Body of pancreas (tissue), 4 donors: ENCODE results near the gene ID4. TPM values are rescaled to one million over a fixed set of nuclear protein-coding genes. Genes with fewer than 3 reads are reported as not detected.

Experiments used
- ATAC-seq: fragments of 150-250 bp; one replicate; pipeline ENCODE4 v1.9.1; 2016
- DNase-seq, 4 donors: peaks; one replicate each; pipeline ENCODE4 v3.0.0-alpha.2; 2019
- H3K27ac ChIP-seq, 4 donors: fragments of 200-600 bp; sonication (generic); 1 replicate in 3 of 4; 2 replicates in 1 of 4; pipeline versions ENCODE4 v1.5.1 to v1.6.1; 2016 to 2019; ENCODE audit warnings: mild to moderate bottlenecking in 1 of 4, mixed read lengths in 1 of 4, moderate library complexity in 1 of 4
- H3K27me3 ChIP-seq, 2 donors: fragments of 200-600 bp; sonication (generic); one replicate each; pipeline ENCODE4 v1.6.0; 2016; ENCODE audit warnings: mild to moderate bottlenecking in 1 of 2
- H3K36me3 ChIP-seq, 2 donors: fragments of 200-600 bp; sonication (generic); replicated peaks in 1 of 2; 2 replicates each; pipeline ENCODE4 v1.5.1; 2016; ENCODE audit warnings: low read depth in 2 of 2; ENCODE audit not compliant: insufficient read depth in 1 of 2
- H3K4me1 ChIP-seq: fragments of 200-600 bp; sonication (generic); one replicate; pipeline ENCODE4 v1.6.0; 2016
- H3K4me3 ChIP-seq, 2 donors: fragments of 200-600 bp; sonication (generic); 1 replicate in 1 of 2; 2 replicates in 1 of 2; pipeline ENCODE4 v1.5.1; 2016 to 2019
- H3K9me3 ChIP-seq, 3 donors: fragments of 200-600 bp; sonication (generic); 1 replicate in 2 of 3; 2 replicates in 1 of 3; pipeline ENCODE4 v1.5.1; 2016
- POLR2A ChIP-seq, 3 donors: fragments of 450-650 bp; IDR thresholded peaks; one replicate each; pipeline ENCODE4 v1.6.1; 2016; ENCODE audit warnings: antibody characterized with exemption in 3 of 3, mild to moderate bottlenecking in 2 of 3
- WGBS, 2 donors: methylation state at CpG; one replicate each; pipeline ENCODE4 v1.1.5; 2017; 5-methylcytosine and 5-hydroxymethylcytosine counted together
- intact Hi-C: fragments of 100-400 bp; cut with DNase I; formaldehyde crosslinking; loops from one replicate; pipeline ENCODE4 v1.15.1; 2023
- total RNA-seq, 2 donors: library from RNA; depleted of rRNA; stranded (reverse); fragments of >200 nt; gene quantifications; one replicate each; pipeline ENCODE4 v1.1.0, GENCODE V29; 2016
- TF ChIP-seq, protein P1 (sequence below), 7 experiments: fragments of 450-650 bp in 4 of 7; fragments of 200-600 bp in 3 of 7; sonication (generic) in 3 of 7; IDR thresholded peaks; one replicate each; pipeline ENCODE4 v1.5.1; 2016 to 2019; ENCODE audit warnings: antibody characterized with exemption in 7 of 7

Gene ID4
- total RNA-seq, 2 donors from 2014 or later, result 53.7 to 72.5 TPM

DNA sequence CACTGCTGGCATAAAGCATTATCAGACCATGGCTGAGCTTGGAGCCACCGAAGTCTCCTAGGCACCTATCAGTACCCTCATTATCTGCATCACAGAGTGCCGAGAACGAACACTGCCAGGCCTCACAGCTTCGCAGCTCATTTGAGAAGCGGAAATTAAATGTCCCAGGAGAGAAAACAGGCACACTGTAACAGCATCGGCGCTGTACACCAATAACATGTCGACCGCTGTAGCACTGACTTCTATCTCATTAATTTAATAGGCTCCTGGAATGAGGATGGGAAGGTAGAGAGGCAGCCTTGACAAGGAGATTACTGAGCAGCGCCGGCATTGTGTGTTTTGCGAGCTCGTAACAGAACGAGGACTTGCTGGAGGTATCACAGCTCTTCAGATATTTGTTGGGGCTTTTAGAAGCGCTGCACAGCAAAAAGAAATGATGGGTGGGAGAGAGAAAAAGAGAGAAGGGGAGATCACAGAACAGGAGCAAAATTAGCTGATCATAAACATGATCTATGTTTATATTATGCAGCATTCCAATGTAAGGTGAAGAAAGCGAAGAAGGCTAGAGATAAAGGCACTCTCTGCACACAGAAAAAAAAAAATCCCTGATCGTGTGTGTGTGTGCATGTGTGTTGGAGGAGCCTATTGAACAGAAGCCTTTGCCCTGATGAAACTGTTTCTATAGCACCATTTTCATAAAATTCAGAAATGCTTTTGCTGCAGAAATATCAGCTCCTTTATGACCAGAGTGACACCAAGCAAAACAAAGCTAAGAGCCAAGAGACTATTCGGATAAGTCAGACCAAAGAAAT is 29.2 kb downstream of the ID4 start:
- Histone ChIP-seq H3K9me3 (no peaks in the 10 kb centered on the region), H3K27ac (no peak overlapping the region), H3K27me3 (no peaks in the 10 kb centered on the region), H3K36me3 (no peaks in the 10 kb centered on the region), H3K4me1 (peaks cover 30% of the 10 kb centered on the region), H3K4me3 (no peak overlapping the region)
- intact Hi-C loops, result no loop called here
- ATAC-seq (no peak), DNase-seq (no peak)
- TF ChIP-seq POLR2A (IDR thresholded peaks at IDR 0.05), result no peak
- TF ChIP-seq, protein P1, sequence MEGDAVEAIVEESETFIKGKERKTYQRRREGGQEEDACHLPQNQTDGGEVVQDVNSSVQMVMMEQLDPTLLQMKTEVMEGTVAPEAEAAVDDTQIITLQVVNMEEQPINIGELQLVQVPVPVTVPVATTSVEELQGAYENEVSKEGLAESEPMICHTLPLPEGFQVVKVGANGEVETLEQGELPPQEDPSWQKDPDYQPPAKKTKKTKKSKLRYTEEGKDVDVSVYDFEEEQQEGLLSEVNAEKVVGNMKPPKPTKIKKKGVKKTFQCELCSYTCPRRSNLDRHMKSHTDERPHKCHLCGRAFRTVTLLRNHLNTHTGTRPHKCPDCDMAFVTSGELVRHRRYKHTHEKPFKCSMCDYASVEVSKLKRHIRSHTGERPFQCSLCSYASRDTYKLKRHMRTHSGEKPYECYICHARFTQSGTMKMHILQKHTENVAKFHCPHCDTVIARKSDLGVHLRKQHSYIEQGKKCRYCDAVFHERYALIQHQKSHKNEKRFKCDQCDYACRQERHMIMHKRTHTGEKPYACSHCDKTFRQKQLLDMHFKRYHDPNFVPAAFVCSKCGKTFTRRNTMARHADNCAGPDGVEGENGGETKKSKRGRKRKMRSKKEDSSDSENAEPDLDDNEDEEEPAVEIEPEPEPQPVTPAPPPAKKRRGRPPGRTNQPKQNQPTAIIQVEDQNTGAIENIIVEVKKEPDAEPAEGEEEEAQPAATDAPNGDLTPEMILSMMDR (IDR thresholded peaks at IDR 0.05), result no peak
- WGBS, 2 donors, result 81 to 83% methylated on average over 18 of the region's 18 CpGs

DNA sequence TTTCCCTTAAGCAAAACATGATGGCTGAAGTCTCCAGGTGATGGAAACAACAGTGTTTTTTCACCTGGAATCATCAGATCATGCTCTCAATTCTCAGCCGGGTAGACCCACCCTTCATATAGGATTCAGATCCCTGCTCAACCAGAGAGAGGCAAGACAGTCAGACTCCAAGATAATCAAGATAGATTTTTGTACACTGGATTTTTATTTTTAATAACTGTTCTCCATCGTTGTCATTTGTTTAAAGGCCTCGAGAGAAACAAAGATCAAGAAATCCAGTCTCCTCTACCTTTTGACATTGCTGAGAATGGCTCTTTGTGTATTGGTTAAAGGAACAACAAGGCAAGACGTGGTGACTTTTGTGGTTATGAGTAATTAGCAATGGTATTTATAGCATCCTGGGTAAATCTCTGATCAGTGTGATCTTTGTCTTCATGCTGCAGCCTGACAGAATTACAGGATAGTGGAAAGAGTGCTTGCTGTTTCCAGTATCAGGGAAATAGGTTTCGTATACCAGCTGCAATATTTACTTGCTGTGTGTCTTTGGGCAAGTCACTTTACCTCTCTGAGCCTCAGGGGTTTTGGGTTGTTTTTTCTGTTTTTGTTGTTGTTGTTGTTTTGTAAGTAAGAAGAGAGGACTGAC is 29.9 kb downstream of the ID4 start:
- intact Hi-C loops, result no loop called here

DNA sequence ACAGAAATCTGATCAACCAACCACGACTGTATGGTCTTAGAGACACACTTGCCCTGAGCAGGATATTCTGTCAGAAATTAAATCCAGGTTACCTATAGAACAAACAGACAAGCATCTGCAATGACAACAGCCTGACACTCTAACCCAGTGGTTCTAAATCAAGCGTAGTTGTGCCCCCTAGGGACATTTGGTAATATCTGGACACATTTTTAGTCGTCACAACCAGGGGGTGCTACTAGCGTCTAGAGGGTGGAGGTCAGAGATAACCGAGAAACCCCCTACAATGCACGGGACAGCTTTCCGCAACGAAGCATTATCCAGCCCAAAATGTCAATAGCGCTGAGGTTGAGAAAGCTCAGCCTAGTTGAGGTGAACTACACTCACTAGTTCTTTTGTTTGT is 32.3 kb downstream of the ID4 start:
- DNase-seq, result no peak
- Histone ChIP-seq H3K9me3 (no peaks in the 10 kb centered on the region), H3K4me3 (no peak overlapping the region), H3K27ac (no peak overlapping the region), H3K27me3 (no peaks in the 10 kb centered on the region), H3K4me1 (peaks cover 22% of the 10 kb centered on the region), H3K36me3 (no peaks in the 10 kb centered on the region)
- intact Hi-C loops, result no loop called here
- TF ChIP-seq, protein P1 (IDR thresholded peaks at IDR 0.05), result no peak
- no peak for TF ChIP-seq POLR2A (IDR thresholded peaks at IDR 0.05)
- 87 to 92% methylated on average over 9 of the region's 9 CpGs for WGBS, 2 donors
- ATAC-seq, result no peak

More for the DNA sequence above, 29.9 kb downstream of the ID4 start:
- H3K27ac ChIP-seq, result no peak overlapping the region
- peaks cover 30% of the 10 kb centered on the region for H3K4me1 ChIP-seq
- no peaks in the 10 kb centered on the region for H3K36me3 ChIP-seq
- no peak for ATAC-seq
- no peaks in the 10 kb centered on the region for H3K27me3 ChIP-seq
- no peak for TF ChIP-seq POLR2A (IDR thresholded peaks at IDR 0.05)
- TF ChIP-seq, protein P1 (IDR thresholded peaks at IDR 0.05), result no peak
- H3K4me3 ChIP-seq, result no peak overlapping the region
- whole genome bisulfite sequencing, 2 donors, result 83 to 85% methylated on average over 5 of the region's 5 CpGs
- no peaks in the 10 kb centered on the region for H3K9me3 ChIP-seq
- DNase-seq, result no peak

DNA sequence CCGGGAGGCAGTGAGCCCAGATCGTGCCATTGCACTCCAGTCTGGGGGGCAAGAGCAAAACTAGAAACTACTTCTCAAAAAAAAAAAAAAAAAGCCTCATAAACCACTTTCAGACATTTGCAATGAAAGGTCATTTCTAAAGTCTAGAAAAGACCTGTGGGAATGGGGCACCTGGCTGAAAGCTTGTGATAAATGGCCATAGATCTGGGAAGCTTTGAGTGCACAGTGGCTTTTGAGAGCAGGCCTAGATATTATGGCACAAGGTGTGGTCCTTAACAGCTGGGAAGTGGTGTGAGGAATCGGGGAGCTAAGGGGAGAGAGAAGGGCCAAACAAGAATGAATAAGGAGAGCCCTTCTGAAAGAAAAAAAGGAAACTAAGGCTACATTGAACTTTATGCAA is 33.2 kb downstream of the ID4 start:
- Histone ChIP-seq H3K36me3 (no peaks in the 10 kb centered on the region), H3K4me1 (peaks cover 14% of the 10 kb centered on the region), H3K27ac (peak overlapping the region in 1 of 4 donors; percentile 36), H3K27me3 (no peaks in the 10 kb centered on the region), H3K9me3 (no peaks in the 10 kb centered on the region), H3K4me3 (no peak overlapping the region)
- intact Hi-C loops, result loop anchor here (10.0 kb wide), 1 partner anchor 174 kb away; no protein-coding TSS in a partner anchor
- ATAC-seq, result peak; percentile 52
- TF ChIP-seq, protein P1 (IDR thresholded peaks at IDR 0.05), result no peak
- peak in 1 of 3 donors; percentile 6 for TF ChIP-seq POLR2A (IDR thresholded peaks at IDR 0.05)
- 56 to 73% methylated on average over 3 of the region's 3 CpGs for WGBS, 2 donors
- DNase-seq, result peak; percentile 23 to 78 (median 48)
